SK-N-SH treated with all-trans-retinoic acid at 6 μM for 48 hours (cell line): ENCODE results near the gene VPS54.

ENCODE experiments used
- ATAC-seq: fragments of 200-7000 bp; cut with Tn5 transposase; 3 replicates; pipeline ENCODE4 v1.9.1; 2020; ENCODE audit warnings: mild to moderate bottlenecking, moderate library complexity
- BACH2 ChIP-seq: fragments of 250-450 bp; sonication (Bioruptor Pico); IDR thresholded peaks from 2 replicates; pipeline ENCODE4 v1.9.0; 2021; ENCODE audit warnings: mild to moderate bottlenecking, borderline replicate concordance
- CSDC2 ChIP-seq: fragments of 250-450 bp; sonication (Bioruptor Pico); IDR thresholded peaks from 2 replicates; pipeline ENCODE4 v1.5.0; 2020; ENCODE audit warnings: mild to moderate bottlenecking, moderate library complexity
- ESRRG ChIP-seq: fragments of 250-450 bp; sonication (Bioruptor Pico); IDR thresholded peaks from 2 replicates; pipeline ENCODE4 v1.6.1; 2021; ENCODE audit warnings: mild to moderate bottlenecking
- GLIS3 ChIP-seq: fragments of 250-450 bp; sonication (Bioruptor Pico); IDR thresholded peaks from 2 replicates; pipeline ENCODE4 v1.5.0; 2020; ENCODE audit warnings: mild to moderate bottlenecking, moderate library complexity
- ISL1 ChIP-seq: fragments of 250-450 bp; sonication (Bioruptor Pico); IDR thresholded peaks from 2 replicates; pipeline ENCODE4 v2.1.2; 2022; ENCODE audit warnings: mild to moderate bottlenecking, moderate library complexity
- OSR1 ChIP-seq: fragments of 250-450 bp; sonication (Bioruptor Pico); IDR thresholded peaks from 2 replicates; pipeline ENCODE4 v1.8.0; 2022; ENCODE audit warnings: moderate library complexity, mild to moderate bottlenecking, inconsistent platforms
- PATZ1 ChIP-seq: fragments of 250-450 bp; sonication (Bioruptor Pico); IDR thresholded peaks from 2 replicates; pipeline ENCODE4 v1.8.0; 2020; ENCODE audit warnings: mild to moderate bottlenecking, moderate library complexity, borderline replicate concordance
- POU6F1 ChIP-seq: fragments of 250-450 bp; sonication (Bioruptor Pico); IDR thresholded peaks from 2 replicates; pipeline ENCODE4 v1.8.0; 2021; ENCODE audit warnings: low read depth, mild to moderate bottlenecking, moderate library complexity, borderline replicate concordance
- PPARA ChIP-seq: fragments of 250-450 bp; sonication (Bioruptor Pico); IDR thresholded peaks from 2 replicates; pipeline ENCODE4 v1.5.0; 2020; ENCODE audit warnings: mild to moderate bottlenecking, borderline replicate concordance
- RARB ChIP-seq: fragments of 250-450 bp; sonication (Bioruptor Pico); IDR thresholded peaks from 2 replicates; pipeline ENCODE4 v1.8.0; 2021; ENCODE audit warnings: mild to moderate bottlenecking, moderate library complexity
- SNAI2 ChIP-seq: fragments of 250-450 bp; sonication (Bioruptor Pico); IDR thresholded peaks from 2 replicates; pipeline ENCODE4 v1.5.0; 2020; ENCODE audit warnings: mild to moderate bottlenecking, moderate library complexity
- TCF4 ChIP-seq: fragments of 250-450 bp; sonication (Bioruptor Pico); IDR thresholded peaks from 2 replicates; pipeline ENCODE4 v1.8.0; 2021; ENCODE audit warnings: mild to moderate bottlenecking, moderate library complexity, borderline replicate concordance
- TOX ChIP-seq: fragments of 250-450 bp; sonication (Bioruptor Pico); IDR thresholded peaks from 2 replicates; pipeline ENCODE4 v1.8.0; 2021; ENCODE audit warnings: mild to moderate bottlenecking, moderate library complexity, borderline replicate concordance
- ZC3H10 ChIP-seq: fragments of 250-450 bp; sonication (Bioruptor Pico); IDR thresholded peaks from 2 replicates; pipeline ENCODE4 v1.5.1; 2021; ENCODE audit warnings: mild to moderate bottlenecking, moderate library complexity
- ZFP3 ChIP-seq: fragments of 250-450 bp; sonication (Bioruptor Pico); IDR thresholded peaks from 2 replicates; pipeline ENCODE4 v1.5.0; 2020; ENCODE audit warnings: mild to moderate bottlenecking, moderate library complexity
- ZFP30 ChIP-seq: fragments of 450-650 bp; formaldehyde crosslinking; IDR thresholded peaks from 2 replicates; pipeline ENCODE4 v1.5.0; 2022; ENCODE audit warnings: mild to moderate bottlenecking, moderate library complexity
- ZNF70 ChIP-seq: fragments of 450-650 bp; formaldehyde crosslinking; IDR thresholded peaks from 2 replicates; pipeline ENCODE4 v1.5.0; 2020; ENCODE audit warnings: mild to moderate bottlenecking, moderate library complexity
- ZNF8 ChIP-seq: fragments of 450-650 bp; formaldehyde crosslinking; IDR thresholded peaks from 2 replicates; pipeline ENCODE4 v1.5.0; 2020; ENCODE audit warnings: mild to moderate bottlenecking, moderate library complexity
- TF ChIP-seq, protein P1 (sequence below): fragments of 250-450 bp; sonication (Bioruptor Pico); IDR thresholded peaks from 2 replicates; pipeline ENCODE4 v1.5.1; 2021; ENCODE audit warnings: mild to moderate bottlenecking, moderate library complexity
- TF ChIP-seq, protein P2 (sequence below): fragments of 250-450 bp; sonication (Bioruptor Pico); IDR thresholded peaks from 2 replicates; pipeline ENCODE4 v1.5.0; 2020; ENCODE audit warnings: mild to moderate bottlenecking, moderate library complexity
- TF ChIP-seq, protein P3 (sequence below): fragments of 250-450 bp; sonication (Bioruptor Pico); IDR thresholded peaks from 2 replicates; pipeline ENCODE4 v1.5.1; 2020; ENCODE audit warnings: low read depth, mild to moderate bottlenecking, moderate library complexity

Gene VPS54

DNA sequence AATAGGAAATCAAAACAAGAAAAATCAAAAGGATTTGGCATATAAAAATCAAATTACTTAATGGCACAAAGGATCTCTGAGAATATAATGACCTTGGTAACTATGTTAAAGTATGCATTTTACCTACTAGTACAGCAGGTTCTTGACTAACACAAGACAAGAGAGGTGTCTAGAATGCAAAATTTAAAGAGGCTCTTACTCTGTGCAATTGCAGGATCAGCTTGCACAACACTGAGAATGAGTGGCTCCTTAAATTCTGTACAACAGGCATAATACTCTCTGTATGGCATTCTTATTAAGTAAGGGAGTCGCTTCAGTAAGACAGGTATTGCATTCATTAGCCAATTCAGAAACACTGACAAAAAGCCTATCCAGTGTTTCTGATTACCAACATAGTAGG is 104.9 kb downstream of the VPS54 start:
- ATAC-seq, result no peak
- TF ChIP-seq TCF4 (CRISPR knock-in tag), result no peak
- no peak for TF ChIP-seq ZFP3 (CRISPR knock-in tag)
- TF ChIP-seq TOX, result no peak
- no peak for TF ChIP-seq GLIS3
- TF ChIP-seq, protein P1, sequence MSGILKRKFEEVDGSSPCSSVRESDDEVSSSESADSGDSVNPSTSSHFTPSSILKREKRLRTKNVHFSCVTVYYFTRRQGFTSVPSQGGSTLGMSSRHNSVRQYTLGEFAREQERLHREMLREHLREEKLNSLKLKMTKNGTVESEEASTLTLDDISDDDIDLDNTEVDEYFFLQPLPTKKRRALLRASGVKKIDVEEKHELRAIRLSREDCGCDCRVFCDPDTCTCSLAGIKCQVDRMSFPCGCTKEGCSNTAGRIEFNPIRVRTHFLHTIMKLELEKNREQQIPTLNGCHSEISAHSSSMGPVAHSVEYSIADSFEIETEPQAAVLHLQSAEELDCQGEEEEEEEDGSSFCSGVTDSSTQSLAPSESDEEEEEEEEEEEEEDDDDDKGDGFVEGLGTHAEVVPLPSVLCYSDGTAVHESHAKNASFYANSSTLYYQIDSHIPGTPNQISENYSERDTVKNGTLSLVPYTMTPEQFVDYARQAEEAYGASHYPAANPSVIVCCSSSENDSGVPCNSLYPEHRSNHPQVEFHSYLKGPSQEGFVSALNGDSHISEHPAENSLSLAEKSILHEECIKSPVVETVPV (CRISPR knock-in tag), result no peak
- TF ChIP-seq PPARA (CRISPR knock-in tag), result no peak
- no peak for TF ChIP-seq ISL1 (CRISPR knock-in tag)
- TF ChIP-seq PATZ1 (CRISPR knock-in tag), result no peak
- TF ChIP-seq BACH2, result no peak
- no peak for TF ChIP-seq ZNF70 (CRISPR knock-in tag)
- TF ChIP-seq ESRRG (CRISPR knock-in tag), result no peak
- no peak for TF ChIP-seq ZNF8 (CRISPR knock-in tag)
- TF ChIP-seq OSR1 (CRISPR knock-in tag), result no peak
- TF ChIP-seq ZC3H10 (CRISPR knock-in tag), result no peak
- TF ChIP-seq CSDC2 (CRISPR knock-in tag), result no peak
- no peak for TF ChIP-seq POU6F1 (CRISPR knock-in tag)
- TF ChIP-seq, protein P2, sequence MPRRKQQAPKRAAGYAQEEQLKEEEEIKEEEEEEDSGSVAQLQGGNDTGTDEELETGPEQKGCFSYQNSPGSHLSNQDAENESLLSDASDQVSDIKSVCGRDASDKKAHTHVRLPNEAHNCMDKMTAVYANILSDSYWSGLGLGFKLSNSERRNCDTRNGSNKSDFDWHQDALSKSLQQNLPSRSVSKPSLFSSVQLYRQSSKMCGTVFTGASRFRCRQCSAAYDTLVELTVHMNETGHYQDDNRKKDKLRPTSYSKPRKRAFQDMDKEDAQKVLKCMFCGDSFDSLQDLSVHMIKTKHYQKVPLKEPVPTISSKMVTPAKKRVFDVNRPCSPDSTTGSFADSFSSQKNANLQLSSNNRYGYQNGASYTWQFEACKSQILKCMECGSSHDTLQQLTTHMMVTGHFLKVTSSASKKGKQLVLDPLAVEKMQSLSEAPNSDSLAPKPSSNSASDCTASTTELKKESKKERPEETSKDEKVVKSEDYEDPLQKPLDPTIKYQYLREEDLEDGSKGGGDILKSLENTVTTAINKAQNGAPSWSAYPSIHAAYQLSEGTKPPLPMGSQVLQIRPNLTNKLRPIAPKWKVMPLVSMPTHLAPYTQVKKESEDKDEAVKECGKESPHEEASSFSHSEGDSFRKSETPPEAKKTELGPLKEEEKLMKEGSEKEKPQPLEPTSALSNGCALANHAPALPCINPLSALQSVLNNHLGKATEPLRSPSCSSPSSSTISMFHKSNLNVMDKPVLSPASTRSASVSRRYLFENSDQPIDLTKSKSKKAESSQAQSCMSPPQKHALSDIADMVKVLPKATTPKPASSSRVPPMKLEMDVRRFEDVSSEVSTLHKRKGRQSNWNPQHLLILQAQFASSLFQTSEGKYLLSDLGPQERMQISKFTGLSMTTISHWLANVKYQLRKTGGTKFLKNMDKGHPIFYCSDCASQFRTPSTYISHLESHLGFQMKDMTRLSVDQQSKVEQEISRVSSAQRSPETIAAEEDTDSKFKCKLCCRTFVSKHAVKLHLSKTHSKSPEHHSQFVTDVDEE (CRISPR knock-in tag), result no peak
- TF ChIP-seq ZFP30 (CRISPR knock-in tag), result no peak
- TF ChIP-seq, protein P3, sequence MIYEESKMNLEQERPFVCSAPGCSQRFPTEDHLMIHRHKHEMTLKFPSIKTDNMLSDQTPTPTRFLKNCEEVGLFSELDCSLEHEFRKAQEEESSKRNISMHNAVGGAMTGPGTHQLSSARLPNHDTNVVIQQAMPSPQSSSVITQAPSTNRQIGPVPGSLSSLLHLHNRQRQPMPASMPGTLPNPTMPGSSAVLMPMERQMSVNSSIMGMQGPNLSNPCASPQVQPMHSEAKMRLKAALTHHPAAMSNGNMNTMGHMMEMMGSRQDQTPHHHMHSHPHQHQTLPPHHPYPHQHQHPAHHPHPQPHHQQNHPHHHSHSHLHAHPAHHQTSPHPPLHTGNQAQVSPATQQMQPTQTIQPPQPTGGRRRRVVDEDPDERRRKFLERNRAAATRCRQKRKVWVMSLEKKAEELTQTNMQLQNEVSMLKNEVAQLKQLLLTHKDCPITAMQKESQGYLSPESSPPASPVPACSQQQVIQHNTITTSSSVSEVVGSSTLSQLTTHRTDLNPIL (CRISPR knock-in tag), result no peak

GRCh38 chr2:63903003-63903402 is 116.2 kb downstream of the VPS54 start:
- no peak for ATAC-seq
- TF ChIP-seq ZC3H10 (CRISPR knock-in tag) (no peak), GLIS3 (no peak), PATZ1 (CRISPR knock-in tag) (no peak), TCF4 (CRISPR knock-in tag) (no peak), TOX (no peak), OSR1 (CRISPR knock-in tag) (no peak), ZFP30 (CRISPR knock-in tag) (no peak), BACH2 (no peak)

DNA sequence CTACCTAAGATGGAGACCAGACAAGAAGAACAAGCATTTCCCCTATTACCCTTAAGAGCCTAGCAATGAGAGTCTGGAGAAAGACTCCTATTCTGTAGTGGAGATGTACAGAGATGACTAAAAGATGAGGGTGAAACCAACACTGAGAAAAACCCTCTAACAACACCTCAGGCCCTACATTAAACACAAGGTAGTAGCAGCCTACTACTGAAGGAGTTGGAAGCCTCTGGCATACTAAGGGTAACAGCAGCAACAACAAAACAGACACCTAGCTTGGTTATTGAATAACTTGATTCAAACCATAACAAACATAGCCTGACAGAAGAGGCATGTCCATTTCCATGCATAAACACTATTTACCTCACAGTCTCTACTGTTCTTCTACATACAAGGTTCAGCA is 117.1 kb downstream of the VPS54 start:
- no peak for ATAC-seq
- TF ChIP-seq GLIS3 (no peak), RARB (CRISPR knock-in tag) (no peak), TCF4 (CRISPR knock-in tag) (no peak), ZNF8 (CRISPR knock-in tag) (no peak), ESRRG (CRISPR knock-in tag) (no peak), ZNF70 (CRISPR knock-in tag) (no peak), PATZ1 (CRISPR knock-in tag) (no peak), ISL1 (CRISPR knock-in tag) (no peak), CSDC2 (CRISPR knock-in tag) (no peak), ZFP3 (CRISPR knock-in tag) (no peak), ZFP30 (CRISPR knock-in tag) (no peak), SNAI2 (CRISPR knock-in tag) (no peak), PPARA (CRISPR knock-in tag) (no peak), BACH2 (no peak)
- TF ChIP-seq, protein P3 (CRISPR knock-in tag), result no peak
